HUES6 (cell line): ENCODE data around the gene INO80D.
A peak's percentile ranks its signal among the peaks of the same experiment; 100 is the strongest.
"Not testable (repeated sequence)": the region's sequence is repeated elsewhere in the genome, so short reads cannot be mapped to it uniquely, and the experiment has no call there.

Source experiments
- H3K27ac ChIP-seq: 2 replicates; pipeline ENCODE4 v1.7.0; 2013; ENCODE audit warnings: low read depth, mild to moderate bottlenecking, low read length, inconsistent platforms
- H3K27me3 ChIP-seq: 2 replicates; pipeline ENCODE4 v1.6.1; 2013; ENCODE audit warnings: low read length; ENCODE audit not compliant: control insufficient read depth, insufficient read depth
- H3K36me3 ChIP-seq: 2 replicates; pipeline ENCODE4 v1.6.1; 2013; ENCODE audit warnings: low read length; ENCODE audit not compliant: control insufficient read depth, insufficient read depth
- H3K4me1 ChIP-seq: 2 replicates; pipeline ENCODE4 v1.6.1; 2013; ENCODE audit warnings: low read length; ENCODE audit not compliant: control insufficient read depth, insufficient read depth
- H3K4me3 ChIP-seq: 2 replicates; pipeline ENCODE4 v1.5.1; 2013; ENCODE audit warnings: low read depth, low read length
- H3K9ac ChIP-seq: one replicate; pipeline ENCODE4 v1.6.1; 2013; ENCODE audit warnings: mild to moderate bottlenecking, low read length
- H3K9me3 ChIP-seq: 2 replicates; pipeline ENCODE4 v1.6.1; 2013; ENCODE audit warnings: low read depth, low read length; ENCODE audit not compliant: control insufficient read depth, insufficient read depth

Gene INO80D

DNA sequence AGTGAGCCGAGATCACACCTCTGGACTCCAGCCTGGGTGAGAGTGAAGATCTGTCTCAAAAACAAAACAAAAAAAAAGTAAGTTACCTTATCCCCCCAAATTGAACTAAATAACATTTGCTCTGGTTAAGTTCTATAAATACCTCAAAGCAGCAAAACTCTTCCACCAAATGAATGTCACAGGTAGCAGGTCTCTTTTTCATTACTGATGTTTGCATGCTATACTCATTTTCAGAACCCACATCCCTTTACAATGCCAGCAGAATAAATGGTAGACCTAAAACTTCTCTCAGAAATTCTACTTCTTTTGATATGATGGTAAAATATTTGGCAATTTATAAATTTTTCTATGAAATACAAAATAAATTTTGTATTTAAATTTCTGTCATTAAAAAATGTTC is 22.3 kb downstream of the INO80D start:
- no peak overlapping the region for H3K27ac ChIP-seq
- no peaks in the 10 kb centered on the region for H3K9me3 ChIP-seq
- H3K36me3 ChIP-seq: peaks cover 34% of the 10 kb centered on the region
- H3K27me3 ChIP-seq: no peaks in the 10 kb centered on the region
- H3K4me3 ChIP-seq: no peak overlapping the region
- peaks cover 4% of the 10 kb centered on the region; the same call in 1 of the 2 replicates for H3K4me1 ChIP-seq
- no peak overlapping the region for H3K9ac ChIP-seq

GRCh38 chr2:206062724-206063123 is 23.2 kb downstream of the INO80D start:
- Histone ChIP-seq H3K27me3 (no peaks in the 10 kb centered on the region), H3K9ac (no peak overlapping the region), H3K4me1 (peaks cover 4% of the 10 kb centered on the region; the same call in 1 of the 2 replicates), H3K9me3 (no peaks in the 10 kb centered on the region), H3K27ac (peak overlapping the region; percentile 1; the same call in 1 of the 2 replicates), H3K4me3 (no peak overlapping the region), H3K36me3 (peaks cover 37% of the 10 kb centered on the region)

DNA sequence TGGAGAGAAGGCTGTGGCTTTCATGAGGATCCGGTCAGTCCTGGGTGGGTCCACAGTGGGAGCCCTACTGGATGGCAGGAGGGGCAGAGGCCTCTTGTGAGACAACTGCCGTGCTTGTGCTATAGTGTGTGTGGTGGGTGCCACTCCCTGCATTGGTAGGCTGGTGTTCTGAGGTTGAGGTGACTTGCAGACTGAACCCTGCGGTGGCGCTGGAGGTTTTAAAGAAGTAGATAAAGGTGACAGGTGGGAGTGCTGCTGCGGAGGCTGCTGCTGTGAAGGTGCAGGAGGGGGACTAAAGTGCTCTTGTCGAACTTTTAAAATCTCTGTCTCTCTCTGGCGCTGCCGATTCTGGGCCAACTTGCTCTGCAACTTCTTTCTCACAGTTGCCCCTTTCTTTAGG is 29.7 kb downstream of the INO80D start:
- Histone ChIP-seq H3K9ac (no peak overlapping the region), H3K27ac (no peak overlapping the region), H3K9me3 (no peaks in the 10 kb centered on the region), H3K4me3 (no peak overlapping the region), H3K36me3 (peaks cover 49% of the 10 kb centered on the region), H3K27me3 (no peaks in the 10 kb centered on the region), H3K4me1 (no peaks in the 10 kb centered on the region)

GRCh38 chr2:206054952-206055351 is 31.0 kb downstream of the INO80D start:
- H3K4me3 ChIP-seq: no peak overlapping the region
- no peaks in the 10 kb centered on the region for H3K4me1 ChIP-seq
- H3K9me3 ChIP-seq: no peaks in the 10 kb centered on the region
- no peak overlapping the region for H3K9ac ChIP-seq
- no peaks in the 10 kb centered on the region for H3K27me3 ChIP-seq
- no peak overlapping the region for H3K27ac ChIP-seq
- peaks cover 48% of the 10 kb centered on the region for H3K36me3 ChIP-seq

GRCh38 chr2:206051912-206052311 is 34.1 kb downstream of the INO80D start:
- H3K9ac ChIP-seq: no peak overlapping the region
- H3K36me3 ChIP-seq: peaks cover 41% of the 10 kb centered on the region
- no peaks in the 10 kb centered on the region for H3K4me1 ChIP-seq
- H3K27ac ChIP-seq: no peak overlapping the region
- H3K4me3 ChIP-seq: no peak overlapping the region
- H3K9me3 ChIP-seq: no peaks in the 10 kb centered on the region
- no peaks in the 10 kb centered on the region for H3K27me3 ChIP-seq

- Histone ChIP-seq H3K4me3 (no peak overlapping the region), H3K9ac (no peak overlapping the region), H3K9me3 (no peaks in the 10 kb centered on the region), H3K27ac (no peak overlapping the region), H3K27me3 (no peaks in the 10 kb centered on the region), H3K36me3 (peaks cover 38% of the 10 kb centered on the region), H3K4me1 (no peaks in the 10 kb centered on the region)
Measured at GRCh38 chr2:206049392-206049791, 36.6 kb downstream of the INO80D start.

GRCh38 chr2:206045251-206045650 is 40.7 kb downstream of the INO80D start:
- no peak overlapping the region for H3K9ac ChIP-seq
- H3K4me3 ChIP-seq: no peak overlapping the region
- H3K36me3 ChIP-seq: peaks cover 56% of the 10 kb centered on the region
- H3K27me3 ChIP-seq: no peaks in the 10 kb centered on the region
- no peak overlapping the region for H3K27ac ChIP-seq
- H3K4me1 ChIP-seq: no peaks in the 10 kb centered on the region
- no peaks in the 10 kb centered on the region for H3K9me3 ChIP-seq

DNA sequence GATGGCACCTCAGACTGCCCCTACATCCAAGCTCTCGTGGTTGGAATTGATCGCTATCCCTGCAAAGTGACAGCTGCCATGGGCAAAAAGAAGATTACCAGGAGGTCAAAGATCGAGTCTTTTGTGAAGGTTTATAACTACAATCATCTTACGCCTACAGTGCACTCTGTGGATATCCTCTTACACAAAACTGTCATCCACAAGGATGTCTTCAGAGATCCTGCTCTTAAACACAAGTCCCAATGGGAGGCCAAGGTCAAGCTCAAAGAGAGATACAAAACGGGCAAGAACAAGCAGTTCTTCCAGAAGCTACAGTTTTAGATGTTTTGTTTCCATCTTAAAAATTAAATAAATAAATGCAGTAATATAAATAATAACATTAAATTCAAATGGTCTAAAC is 45.4 kb downstream of the INO80D start:
- peaks cover 53% of the 10 kb centered on the region for H3K36me3 ChIP-seq
- H3K27me3 ChIP-seq: no peaks in the 10 kb centered on the region

DNA sequence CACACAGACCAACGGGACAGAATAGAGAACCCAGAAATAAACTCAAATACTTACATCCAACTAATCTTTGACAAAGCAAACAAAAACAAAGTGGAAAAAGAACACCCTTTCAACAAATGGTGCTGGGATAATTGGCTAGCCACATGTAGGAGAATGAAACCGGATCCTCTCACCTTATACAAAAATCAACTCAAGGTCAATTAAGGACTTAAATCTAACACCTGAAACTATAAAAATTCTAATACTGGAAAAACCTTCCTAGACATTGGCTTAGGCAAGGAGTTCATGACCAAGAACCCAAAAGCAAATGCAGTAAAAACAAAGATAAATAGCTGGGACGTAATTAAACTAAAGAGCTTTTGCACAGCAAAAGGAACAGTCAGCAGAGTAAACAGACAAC is 50.6 kb downstream of the INO80D start:
- H3K4me1 ChIP-seq: peaks cover 14% of the 10 kb centered on the region
- H3K27me3 ChIP-seq, H3K9ac ChIP-seq, H3K27ac ChIP-seq, H3K4me3 ChIP-seq, H3K9me3 ChIP-seq: not testable (repeated sequence)
- peaks cover 27% of the 10 kb centered on the region for H3K36me3 ChIP-seq

More for the DNA sequence above, 45.4 kb downstream of the INO80D start:
- no peak overlapping the region for H3K27ac ChIP-seq
- no peaks in the 10 kb centered on the region; the same call in 1 of the 2 replicates for H3K4me1 ChIP-seq
- H3K9me3 ChIP-seq: peaks cover 2% of the 10 kb centered on the region; the same call in 1 of the 2 replicates
- no peak overlapping the region for H3K4me3 ChIP-seq
- H3K9ac ChIP-seq: no peak overlapping the region

DNA sequence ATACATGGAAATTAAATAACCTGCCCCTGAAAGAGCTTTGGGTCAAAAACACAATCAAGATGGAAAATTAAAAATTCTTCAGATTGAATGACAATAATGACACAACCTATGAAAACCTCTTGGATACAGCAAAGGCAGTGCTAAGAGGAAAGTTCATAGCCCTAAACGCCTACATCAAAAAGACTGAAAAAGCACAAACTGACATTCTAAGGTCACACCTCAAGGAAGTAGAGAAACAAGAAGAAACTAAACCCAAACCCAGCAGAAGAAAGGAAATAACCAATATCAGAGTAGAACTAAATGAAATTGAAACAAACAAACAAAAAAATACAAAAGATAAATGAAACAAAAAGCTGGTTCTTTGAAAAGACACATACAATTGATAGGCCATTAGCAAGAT is 52.5 kb downstream of the INO80D start:
- not testable (repeated sequence) for H3K27ac ChIP-seq, H3K9me3 ChIP-seq, H3K9ac ChIP-seq, H3K27me3 ChIP-seq, H3K4me3 ChIP-seq
- H3K36me3 ChIP-seq: peaks cover 21% of the 10 kb centered on the region
- H3K4me1 ChIP-seq: peaks cover 14% of the 10 kb centered on the region

DNA sequence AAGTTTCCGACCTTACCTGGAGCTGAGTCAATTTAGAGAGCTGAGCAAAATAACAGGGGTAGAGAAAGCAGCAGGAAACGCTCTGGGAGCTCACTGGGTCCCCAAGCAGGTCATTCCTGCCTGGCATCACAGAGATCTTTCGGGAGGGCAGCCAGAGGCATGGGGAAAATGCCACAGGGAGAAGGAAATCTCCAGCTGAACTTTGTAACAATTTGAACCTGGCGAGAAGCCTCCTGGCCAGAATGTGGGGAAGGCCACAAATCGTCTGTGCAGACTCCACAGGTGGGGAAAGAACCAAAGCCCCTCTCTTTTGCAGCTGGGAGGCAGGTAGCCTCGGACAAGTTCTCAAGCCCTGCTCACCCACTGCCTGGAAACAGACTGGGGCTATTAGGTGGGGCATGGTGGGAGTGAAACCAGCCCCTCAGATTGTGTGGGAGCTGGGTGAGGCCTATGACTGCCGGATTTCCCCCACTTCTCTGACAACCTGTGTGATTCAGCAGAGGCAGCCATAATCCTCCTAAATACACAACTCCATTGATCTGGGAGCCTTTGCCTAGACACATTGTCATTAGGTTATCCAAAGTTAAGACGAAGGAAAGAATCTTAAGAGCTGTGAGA is 53.9 kb downstream of the INO80D start:
- H3K27me3 ChIP-seq: no peaks in the 10 kb centered on the region
- peaks cover 14% of the 10 kb centered on the region for H3K4me1 ChIP-seq
- H3K9me3 ChIP-seq: peaks cover 7% of the 10 kb centered on the region; the same call in 1 of the 2 replicates
- no peak overlapping the region for H3K27ac ChIP-seq
- H3K9ac ChIP-seq: no peak overlapping the region
- peaks cover 20% of the 10 kb centered on the region for H3K36me3 ChIP-seq
- no peak overlapping the region for H3K4me3 ChIP-seq
